H1 (cell line): ENCODE results near the gene RHBDF1. TPM values are rescaled to one million over a fixed set of nuclear protein-coding genes. Genes with fewer than 3 reads are reported as not detected.

ENCODE experiments used
- CTCF ChIA-PET: fragments of 300-600 bp; sonication (Branson Sonifier 250); formaldehyde crosslinking; loops from one replicate; lab custom pipeline; 2021; ENCODE audit not compliant: partially characterized antibody; lab: Charles Lee
- POLR2A ChIA-PET: fragments of 300-600 bp; sonication (Branson Sonifier 250); formaldehyde crosslinking; loops from one replicate; lab custom pipeline; 2021; ENCODE audit warnings: inconsistent platforms; ENCODE audit not compliant: partially characterized antibody; lab: Charles Lee
- DNase-seq, 2 experiments: peaks; one replicate each; pipeline versions ENCODE4 v3.0.0 to v3.0.0-alpha.2; 2010 to 2022; ENCODE audit warnings: low spot score in 2 of 2, low read depth in 1 of 2, mixed read lengths in 1 of 2
- FAIRE-seq: peaks from 2 replicates; lab custom pipeline; 2011; peaks lifted over from hg19 to GRCh38; lab: Jason Lieb, UNC
- H2AFZ ChIP-seq: 2 replicates; pipeline ENCODE4 v1.8.1; 2012; ENCODE audit warnings: low read length, inconsistent platforms
- H2AK5ac ChIP-seq: 2 replicates; pipeline ENCODE4 v1.6.1; 2013; ENCODE audit warnings: low read depth, low read length
- H2BK120ac ChIP-seq: replicated peaks from 2 replicates; pipeline ENCODE3; 2013; ENCODE audit warnings: low read depth, low read length, inconsistent platforms
- H2BK12ac ChIP-seq: 2 replicates; pipeline ENCODE4 v1.6.1; 2013; ENCODE audit warnings: low read depth, low read length
- H2BK15ac ChIP-seq: 2 replicates; pipeline ENCODE4 v1.6.1; 2013; ENCODE audit warnings: low read length
- H2BK20ac ChIP-seq: 2 replicates; pipeline ENCODE4 v1.6.1; 2013; ENCODE audit warnings: low read length
- H2BK5ac ChIP-seq: 2 replicates; pipeline ENCODE4 v1.6.1; 2013; ENCODE audit warnings: low read depth, low read length
- H3K14ac ChIP-seq: 2 replicates; pipeline ENCODE4 v1.6.1; 2013; ENCODE audit warnings: inconsistent platforms; ENCODE audit not compliant: insufficient read length
- H3K18ac ChIP-seq: 2 replicates; pipeline ENCODE4 v1.6.1; 2013; ENCODE audit warnings: low read length; ENCODE audit errors: extremely low read depth
- H3K23ac ChIP-seq: 2 replicates; pipeline ENCODE4 v1.6.1; 2013; ENCODE audit warnings: inconsistent platforms; ENCODE audit not compliant: insufficient read length
- H3K23me2 ChIP-seq: 2 replicates; pipeline ENCODE4 v1.6.1; 2013; ENCODE audit warnings: low read depth, low read length
- H3K27ac ChIP-seq: 2 replicates; pipeline ENCODE4 v1.6.1; 2011; ENCODE audit warnings: low read depth, low read length, inconsistent platforms
- H3K27me3 ChIP-seq, 4 experiments: replicated peaks in 1 of 4; 1 replicate in 1 of 4; 2 replicates in 3 of 4; pipeline versions ENCODE4 v1.6.1 to v1.8.1; 2011 to 2013; ENCODE audit warnings: low read length in 3 of 4, mild to moderate bottlenecking in 3 of 4, inconsistent platforms in 2 of 4, mixed read lengths in 2 of 4, moderate library complexity in 1 of 4; ENCODE audit not compliant: control insufficient read depth in 3 of 4, insufficient read depth in 3 of 4; ENCODE audit errors: extremely low read depth in 1 of 4
- H3K36me3 ChIP-seq, 4 experiments: 2 replicates each; pipeline versions ENCODE4 v1.6.1 to v1.8.1; 2011 to 2013; ENCODE audit warnings: mild to moderate bottlenecking in 4 of 4, low read length in 3 of 4, moderate library complexity in 2 of 4, control low read depth in 1 of 4, inconsistent platforms in 1 of 4; ENCODE audit not compliant: insufficient read depth in 4 of 4, control insufficient read depth in 2 of 4
- H3K4ac ChIP-seq: replicated peaks from 2 replicates; pipeline ENCODE3; 2013; ENCODE audit warnings: low read length, low read depth, mixed read lengths, inconsistent platforms; ENCODE audit not compliant: insufficient read length
- H3K4me1 ChIP-seq, 4 experiments: replicated peaks in 1 of 4; 1 replicate in 1 of 4; 2 replicates in 3 of 4; pipeline versions ENCODE4 v1.6.1 to v1.8.1; 2011 to 2013; ENCODE audit warnings: low read length in 3 of 4, inconsistent platforms in 2 of 4, mixed read lengths in 1 of 4; ENCODE audit not compliant: insufficient read depth in 4 of 4, control insufficient read depth in 3 of 4
- H3K4me2 ChIP-seq, 2 experiments: 2 replicates each; pipeline versions ENCODE4 v1.6.1 to v1.8.1; 2011 to 2013; ENCODE audit warnings: low read depth in 2 of 2, low read length in 2 of 2, control low read depth in 1 of 2, inconsistent platforms in 1 of 2, mild to moderate bottlenecking in 1 of 2; ENCODE audit not compliant: insufficient read depth in 1 of 2
- H3K4me3 ChIP-seq, 4 experiments: fragments of 200-600, 300-600 bp in 1 of 4; sonication (generic), shearing (Covaris generic), sonication (Bioruptor Twin) in 1 of 4; 2 replicates each; pipeline versions ENCODE4 v1.5.1 to v1.8.1; 2011 to 2016; ENCODE audit warnings: low read length in 4 of 4, low read depth in 3 of 4, control low read depth in 2 of 4, inconsistent platforms in 2 of 4, mild to moderate bottlenecking in 2 of 4, mixed read lengths in 1 of 4, moderate library complexity in 1 of 4; ENCODE audit not compliant: insufficient read depth in 2 of 4; ENCODE audit errors: extremely low read depth in 1 of 4
- H3K56ac ChIP-seq: replicated peaks from 2 replicates; pipeline ENCODE3; 2013; ENCODE audit warnings: low read depth, mild to moderate bottlenecking, mixed read lengths, low read length, inconsistent platforms; ENCODE audit not compliant: insufficient read length
- H3K79me1 ChIP-seq: 2 replicates; pipeline ENCODE4 v1.6.1; 2013; ENCODE audit warnings: low read depth, low read length, control low read depth
- H3K79me2 ChIP-seq, 2 experiments: 2 replicates each; pipeline versions ENCODE4 v1.6.1 to v1.8.1; 2012 to 2013; ENCODE audit warnings: low read length in 2 of 2, mild to moderate bottlenecking in 2 of 2, inconsistent platforms in 1 of 2; ENCODE audit not compliant: insufficient read depth in 2 of 2, control insufficient read depth in 1 of 2
- H3K9ac ChIP-seq, 4 experiments: replicated peaks in 1 of 4; 1 replicate in 1 of 4; 2 replicates in 3 of 4; pipeline versions ENCODE4 v1.6.1 to v1.8.1; 2011 to 2013; ENCODE audit warnings: low read depth in 3 of 4, low read length in 3 of 4, control low read depth in 2 of 4, mild to moderate bottlenecking in 2 of 4, moderate library complexity in 2 of 4, inconsistent platforms in 1 of 4; ENCODE audit errors: extremely low read depth in 1 of 4
- H3K9me3 ChIP-seq, 2 experiments: 2 replicates each; pipeline versions ENCODE4 v1.6.1 to v1.8.1; 2012 to 2013; ENCODE audit warnings: mild to moderate bottlenecking in 2 of 2, moderate library complexity in 2 of 2, control low read depth in 1 of 2, inconsistent platforms in 1 of 2, low read depth in 1 of 2, low read length in 1 of 2, mixed read lengths in 1 of 2; ENCODE audit not compliant: insufficient read depth in 2 of 2
- H4K20me1 ChIP-seq, 2 experiments: replicated peaks in 1 of 2; 2 replicates each; pipeline versions ENCODE3 to v1.8.1; 2011 to 2013; ENCODE audit warnings: inconsistent platforms in 2 of 2, low read length in 2 of 2, mild to moderate bottlenecking in 1 of 2; ENCODE audit not compliant: insufficient read depth in 2 of 2, control insufficient read depth in 1 of 2
- H4K5ac ChIP-seq: 2 replicates; pipeline ENCODE4 v1.6.1; 2013; ENCODE audit warnings: low read length, low read depth, mixed read lengths, inconsistent platforms; ENCODE audit not compliant: insufficient read length
- H4K8ac ChIP-seq: 2 replicates; pipeline ENCODE4 v1.8.0; 2013; ENCODE audit warnings: mild to moderate bottlenecking, moderate library complexity, low read length, inconsistent platforms; ENCODE audit not compliant: insufficient read depth; ENCODE audit errors: extremely low read depth
- H4K91ac ChIP-seq: replicated peaks from 2 replicates; pipeline ENCODE3; 2013; ENCODE audit warnings: low read length, mixed read lengths, inconsistent platforms; ENCODE audit not compliant: insufficient read length
- ATF3 ChIP-seq: IDR thresholded peaks from 2 replicates; pipeline ENCODE4 v1.6.1; 2011; ENCODE audit warnings: low read depth, mild to moderate bottlenecking, low read length; ENCODE audit not compliant: insufficient read depth
- BCL11A ChIP-seq, 2 experiments: IDR thresholded peaks; one replicate each; pipeline ENCODE4 v1.6.1; 2011; ENCODE audit warnings: low read depth in 2 of 2, low read length in 2 of 2, mild to moderate bottlenecking in 2 of 2
- BRCA1 ChIP-seq: IDR thresholded peaks from 2 replicates; pipeline ENCODE4 v1.6.1; 2012; ENCODE audit warnings: low read depth, low read length, improper control_type of control experiment
- HDAC2 ChIP-seq, 2 experiments: fragments of 300-600 bp in 1 of 2; sonication (generic) in 1 of 2; IDR thresholded peaks; 2 replicates each; pipeline ENCODE4 v1.6.1; 2011 to 2012; ENCODE audit warnings: low read depth in 2 of 2, low read length in 2 of 2, mild to moderate bottlenecking in 2 of 2, moderate library complexity in 2 of 2, borderline replicate concordance in 1 of 2, inconsistent platforms in 1 of 2
- PHF8 ChIP-seq: fragments of 200-600 bp; sonication (generic); conservative IDR thresholded peaks from 2 replicates; pipeline ENCODE4 v1.7.1; 2012; ENCODE audit warnings: low read depth, mild to moderate bottlenecking, inconsistent platforms, low read length, moderate library complexity
- POU5F1 ChIP-seq: IDR thresholded peaks from 2 replicates; pipeline ENCODE4 v1.6.1; 2011; ENCODE audit warnings: low read depth, mild to moderate bottlenecking, low read length, moderate library complexity
- RAD21 ChIP-seq, 2 experiments: IDR thresholded peaks in 1 of 2; conservative IDR thresholded peaks in 1 of 2; 2 replicates each; pipeline ENCODE4 v1.6.1; 2011; ENCODE audit warnings: low read depth in 2 of 2, low read length in 2 of 2, improper control_type of control experiment in 1 of 2, inconsistent platforms in 1 of 2, mild to moderate bottlenecking in 1 of 2, moderate library complexity in 1 of 2
- RXRA ChIP-seq: IDR thresholded peaks from 2 replicates; pipeline ENCODE4 v1.6.1; 2011; ENCODE audit warnings: low read depth, mild to moderate bottlenecking, low read length, moderate library complexity; ENCODE audit not compliant: insufficient read depth
- WGBS, 2 experiments: shearing (Covaris generic) in 1 of 2; methylation state at CpG; one replicate each; pipeline versions ENCODE4 v1.1.6 to v1.1.7; 2013 to 2015; ENCODE audit warnings: low lambda C conversion rate in 2 of 2, mixed read lengths in 2 of 2, inconsistent platforms in 1 of 2, low coverage in 1 of 2, missing lambda C conversion rate in 1 of 2; ENCODE audit not compliant: insufficient replicate concordance in 2 of 2, insufficient coverage in 1 of 2, insufficient read length in 1 of 2; ENCODE audit errors: extremely low coverage in 1 of 2, missing lambda C conversion rate in 1 of 2; 5-methylcytosine and 5-hydroxymethylcytosine counted together
- polyA plus RNA-seq, 7 experiments: library from polyadenylated mRNA; depleted of rRNA in 3 of 7; stranded (reverse) in 5 of 7; unstranded in 2 of 7; fragments of >200 nt in 5 of 7; fragments of 200-250 nt in 2 of 7; gene quantifications; 1 replicate in 5 of 7; 2 replicates in 1 of 7; 4 replicates in 1 of 7; pipeline versions ENCODE4 v1.2.1 to v1.2.3, GENCODE V29; 2011 to 2013; ENCODE audit warnings: missing spikeins in 2 of 7, mixed read lengths in 2 of 7
- total RNA-seq: library from RNA; stranded (reverse); fragmentation: NEBNext Ultra II Directional; extraction: Animal tissue kit (Norgen Biotek cat#: 25700); gene quantifications from 2 replicates; pipeline ENCODE4 v1.2.1, GENCODE V29; 2021

RHBDF1 gene
- total and polyA plus RNA-seq, 2 of the 8 experiments (the other 6 are each of a cell fraction or from before 2014, with no cell fraction given), result 37.4 to 51.6 TPM

- Histone ChIP-seq H2AK5ac (peak overlapping the region; percentile 24; the same call in 1 of the 2 replicates), H3K79me2 (peaks cover 0 to 11% of the 10 kb centered on the region in 2 experiments; a peak in 1 of 4 replicates), H3K4me2 (no peak overlapping the region), H3K4me1 (peaks cover 3 to 30% (median 15%) of the 10 kb centered on the region in 4 experiments), H3K23ac (no peak overlapping the region), H2BK12ac (no peak overlapping the region), H3K79me1 (peaks cover 3% of the 10 kb centered on the region; the same call in 1 of the 2 replicates), H3K18ac (no peak overlapping the region), H4K8ac (no peak overlapping the region; the same call in none of the 2 replicates), H2BK5ac (no peak overlapping the region; the same call in 1 of the 2 replicates), H4K20me1 (peaks cover 13 to 27% of the 10 kb centered on the region in 2 experiments), H2BK15ac (no peak overlapping the region; the same call in 1 of the 2 replicates), H3K36me3 (peaks cover 0 to 5% (median 2%) of the 10 kb centered on the region in 4 experiments; a peak in 3 of 8 replicates), H2AFZ (no peak overlapping the region), H3K27me3 (peaks cover 0 to 2% (median 0%) of the 10 kb centered on the region in 4 experiments; a peak in 1 of 7 replicates), H3K9ac (no peak overlapping the region), H3K9me3 (no peaks in the 10 kb centered on the region), H3K14ac (no peak overlapping the region), H2BK120ac (no peak overlapping the region), H4K5ac (no peak overlapping the region), H2BK20ac (no peak overlapping the region), H3K27ac (no peak overlapping the region), H3K23me2 (peaks cover 9% of the 10 kb centered on the region; the same call in 1 of the 2 replicates), H3K4ac (no peak overlapping the region), H3K56ac (no peak overlapping the region), H3K4me3 (no peak overlapping the region), H4K91ac (no peak overlapping the region)
- DNase-seq, result no peak
- POLR2A ChIA-PET, result interaction anchor here (0.6 to 16.6 kb wide), 8 partner anchors 10 to 160 kb away, joined by 3 to 153 read pairs (median 8); partner anchors contain the start of genes MPG, POLR3K and SNRNP25
- CTCF ChIA-PET, result interaction anchor here (0.5 to 21.2 kb wide), 9 partner anchors 8 to 189 kb away, joined by 3 to 856 read pairs (median 4); partner anchors contain the start of genes HBQ1 and MPG
- no peak for FAIRE-seq
- WGBS, 2 experiments, result 93% methylated on average over 23 of the region's 27 CpGs; no CpG with 5 or more reads in 1 of the 2 experiments
- TF ChIP-seq RXRA (no peak), PHF8 (no peak), HDAC2 (IDR thresholded peaks at IDR 0.05; ENCODE audit: borderline replicate concordance in 1 of 2, low read depth in 2 of 2, low read length in 2 of 2) (no peak), BRCA1 (no peak), ATF3 (no peak), POU5F1 (no peak), RAD21 (IDR thresholded peaks at IDR 0.05 in 1 of 2, conservative IDR thresholded peaks at IDR 0.05 in 1 of 2; ENCODE audit: low read depth in 2 of 2, low read length in 2 of 2) (no peak), BCL11A (IDR thresholded peaks at IDR 0.05; ENCODE audit: low read depth in 2 of 2, low read length in 2 of 2) (no peak)
Measured at GRCh38 chr16:67884-68789, 4.3 kb downstream of the RHBDF1 start.
